DMS 273 (cell line): ENCODE data around the gene ANKRD2.

Experiments
- DNase-seq: peaks from one replicate; lab custom pipeline; 2025; ENCODE audit not compliant: unreplicated experiment; lab: John Stamatoyannopoulos, UW

ANKRD2 gene

GRCh38 chr10:97590748-97591495 lies 18.3 kb downstream of the ANKRD2 start:
- DNase-seq: peak; percentile 65

GRCh38 chr10:97593421-97593820 lies 20.8 kb downstream of the ANKRD2 start:
- no peak for DNase-seq

GRCh38 chr10:97596101-97597082 lies 23.8 kb downstream of the ANKRD2 start:
- DNase-seq: no peak

- DNase-seq: no peak
Measured at GRCh38 chr10:97597778-97598177, 25.2 kb downstream of the ANKRD2 start.

- no peak for DNase-seq
Measured at GRCh38 chr10:97598407-97599271, 26.1 kb downstream of the ANKRD2 start.

GRCh38 chr10:97599272-97599619 lies 26.7 kb downstream of the ANKRD2 start:
- no peak for DNase-seq

GRCh38 chr10:97600616-97601015 lies 28.0 kb downstream of the ANKRD2 start:
- no peak for DNase-seq

GRCh38 chr10:97601268-97602215 lies 29.0 kb downstream of the ANKRD2 start:
- no peak for DNase-seq

- DNase-seq: no peak
Measured at GRCh38 chr10:97607095-97607636, 34.6 kb downstream of the ANKRD2 start.

GRCh38 chr10:97608991-97609561 lies 36.5 kb downstream of the ANKRD2 start:
- no peak for DNase-seq

- no peak for DNase-seq
Measured at GRCh38 chr10:97611473-97611872, 38.9 kb downstream of the ANKRD2 start.

GRCh38 chr10:97612386-97612785 lies 39.8 kb downstream of the ANKRD2 start:
- peak; percentile 69 for DNase-seq

GRCh38 chr10:97618285-97618684 lies 45.7 kb downstream of the ANKRD2 start:
- DNase-seq: no peak

GRCh38 chr10:97618733-97619132 lies 46.2 kb downstream of the ANKRD2 start:
- DNase-seq: no peak

- DNase-seq: no peak
Measured at GRCh38 chr10:97623277-97623676, 50.7 kb downstream of the ANKRD2 start.

- DNase-seq: no peak
Measured at GRCh38 chr10:97627731-97628130, 55.2 kb downstream of the ANKRD2 start.

GRCh38 chr10:97628228-97628627 lies 55.6 kb downstream of the ANKRD2 start:
- DNase-seq: no peak

- DNase-seq: no peak
Measured at GRCh38 chr10:97629289-97629688, 56.7 kb downstream of the ANKRD2 start.

GRCh38 chr10:97631098-97631497 lies 58.5 kb downstream of the ANKRD2 start:
- no peak for DNase-seq
